GM06990 (cell line): ENCODE results near the gene TARP.
A peak's percentile ranks its signal among the peaks of the same experiment; 100 is the strongest.

Experiments used
- DNase-seq: peaks from one replicate; pipeline ENCODE4 v3.0.0-alpha.2; 2011; ENCODE audit not compliant: insufficient read length; ENCODE audit errors: extremely low read depth
- H3K27me3 ChIP-seq: replicated peaks from 2 replicates; pipeline ENCODE4 v1.6.0; 2011; ENCODE audit warnings: low read length; ENCODE audit not compliant: control insufficient read depth, insufficient read depth
- H3K36me3 ChIP-seq: 2 replicates; pipeline ENCODE4 v1.5.1; 2011; ENCODE audit warnings: low read length; ENCODE audit not compliant: control insufficient read depth, insufficient read depth
- H3K4me3 ChIP-seq: replicated peaks from 2 replicates; pipeline ENCODE4 v1.5.1; 2011; ENCODE audit warnings: low read depth, mild to moderate bottlenecking, control low read depth, low read length
- TF ChIP-seq, protein P1 (sequence below): IDR thresholded peaks from 2 replicates; pipeline ENCODE4 v1.5.1; 2011; ENCODE audit warnings: low read length, control low read depth, mild to moderate bottlenecking, inconsistent platforms; ENCODE audit not compliant: insufficient read depth, poor library complexity, severe bottlenecking

The TARP gene

DNA sequence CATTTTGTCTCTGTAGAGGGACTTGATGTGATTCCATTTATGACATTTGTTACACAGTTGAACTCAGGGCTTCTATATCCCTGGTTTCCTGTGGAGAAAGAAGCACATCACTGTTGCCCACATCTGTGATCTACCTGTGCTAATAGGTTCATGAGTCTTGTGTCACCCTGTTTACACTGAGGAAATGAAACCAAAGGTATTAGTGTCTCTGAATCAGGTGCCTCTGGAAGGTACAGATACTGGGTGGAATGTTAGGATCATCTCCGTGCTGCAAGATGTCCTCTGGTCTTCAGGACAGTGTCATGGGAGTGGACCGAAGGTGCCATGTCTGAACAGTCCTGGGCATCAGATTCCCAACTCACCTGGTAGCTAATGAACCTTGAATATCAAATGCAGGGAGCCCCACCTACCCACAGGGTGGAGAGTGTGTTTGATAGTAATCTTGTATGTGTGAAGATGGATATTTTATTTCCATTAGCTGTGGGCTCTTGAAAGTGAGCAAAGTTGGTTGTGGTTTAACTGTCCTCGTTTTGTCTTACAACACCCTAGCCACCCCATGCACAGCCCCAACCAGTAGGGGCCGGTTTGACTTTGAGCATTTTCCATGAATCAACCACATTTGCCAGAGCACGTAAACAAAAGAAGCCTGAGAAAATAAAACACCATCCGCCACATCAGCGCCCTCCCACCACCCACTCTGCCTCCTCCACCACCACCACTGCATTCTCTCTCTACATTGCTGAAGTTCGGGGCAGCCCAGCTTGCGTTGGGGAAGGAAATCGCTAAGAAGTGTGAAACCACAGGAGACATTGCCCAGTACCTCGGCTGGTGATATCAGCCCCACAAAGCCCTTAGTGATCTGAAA, 40.7 kb downstream of the TARP start:
- peak; percentile 18 for DNase-seq
- Histone ChIP-seq H3K36me3 (no peaks in the 10 kb centered on the region; the same call in 1 of the 2 replicates), H3K27me3 (no peaks in the 10 kb centered on the region), H3K4me3 (no peak overlapping the region)
- TF ChIP-seq, protein P1, sequence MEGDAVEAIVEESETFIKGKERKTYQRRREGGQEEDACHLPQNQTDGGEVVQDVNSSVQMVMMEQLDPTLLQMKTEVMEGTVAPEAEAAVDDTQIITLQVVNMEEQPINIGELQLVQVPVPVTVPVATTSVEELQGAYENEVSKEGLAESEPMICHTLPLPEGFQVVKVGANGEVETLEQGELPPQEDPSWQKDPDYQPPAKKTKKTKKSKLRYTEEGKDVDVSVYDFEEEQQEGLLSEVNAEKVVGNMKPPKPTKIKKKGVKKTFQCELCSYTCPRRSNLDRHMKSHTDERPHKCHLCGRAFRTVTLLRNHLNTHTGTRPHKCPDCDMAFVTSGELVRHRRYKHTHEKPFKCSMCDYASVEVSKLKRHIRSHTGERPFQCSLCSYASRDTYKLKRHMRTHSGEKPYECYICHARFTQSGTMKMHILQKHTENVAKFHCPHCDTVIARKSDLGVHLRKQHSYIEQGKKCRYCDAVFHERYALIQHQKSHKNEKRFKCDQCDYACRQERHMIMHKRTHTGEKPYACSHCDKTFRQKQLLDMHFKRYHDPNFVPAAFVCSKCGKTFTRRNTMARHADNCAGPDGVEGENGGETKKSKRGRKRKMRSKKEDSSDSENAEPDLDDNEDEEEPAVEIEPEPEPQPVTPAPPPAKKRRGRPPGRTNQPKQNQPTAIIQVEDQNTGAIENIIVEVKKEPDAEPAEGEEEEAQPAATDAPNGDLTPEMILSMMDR, result no peak

DNA sequence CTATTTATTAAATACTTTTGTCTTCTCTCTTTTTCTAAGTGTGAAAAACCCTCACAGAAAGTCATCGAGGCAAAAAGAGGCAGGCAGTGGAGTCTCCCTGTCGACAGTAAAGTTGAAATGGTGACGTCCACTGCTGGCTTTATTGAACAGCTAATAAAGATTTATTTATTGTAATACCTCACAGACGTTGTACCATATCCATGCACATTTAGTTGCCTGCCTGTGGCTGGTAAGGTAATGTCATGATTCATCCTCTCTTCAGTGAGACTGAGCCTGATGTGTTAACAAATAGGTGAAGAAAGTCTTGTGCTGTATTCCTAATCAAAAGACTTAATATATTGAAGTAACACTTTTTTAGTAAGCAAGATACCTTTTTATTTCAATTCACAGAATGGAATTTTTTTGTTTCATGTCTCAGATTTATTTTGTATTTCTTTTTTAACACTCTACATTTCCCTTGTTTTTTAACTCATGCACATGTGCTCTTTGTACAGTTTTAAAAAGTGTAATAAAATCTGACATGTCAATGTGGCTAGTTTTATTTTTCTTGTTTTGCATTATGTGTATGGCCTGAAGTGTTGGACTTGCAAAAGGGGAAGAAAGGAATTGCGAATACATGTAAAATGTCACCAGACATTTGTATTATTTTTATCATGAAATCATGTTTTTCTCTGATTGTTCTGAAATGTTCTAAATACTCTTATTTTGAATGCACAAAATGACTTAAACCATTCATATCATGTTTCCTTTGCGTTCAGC, 43.4 kb downstream of the TARP start:
- no peak for DNase-seq
- Histone ChIP-seq H3K36me3 (peaks cover 3% of the 10 kb centered on the region), H3K4me3 (no peak overlapping the region), H3K27me3 (no peaks in the 10 kb centered on the region)
- TF ChIP-seq, protein P1, result no peak

DNA sequence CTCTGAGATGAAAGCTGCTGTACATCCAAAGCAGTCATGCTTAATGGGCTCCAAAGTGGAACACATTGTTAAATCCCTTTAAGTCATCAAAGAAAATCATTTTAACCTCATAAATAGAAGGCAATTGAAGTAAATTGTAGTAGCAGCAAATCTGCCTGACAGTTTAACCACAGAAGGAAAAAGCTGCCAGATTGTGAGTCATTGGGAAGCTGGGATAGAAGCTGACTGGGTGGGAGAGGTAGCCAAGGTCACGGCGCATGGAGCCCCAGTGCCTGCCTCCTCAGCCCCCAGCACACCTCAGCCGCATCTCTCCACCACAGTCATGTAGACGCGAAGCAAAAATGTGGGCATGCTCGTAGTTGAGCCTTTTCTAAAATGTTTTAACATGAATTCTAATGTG, 44.0 kb downstream of the TARP start:
- peaks cover 3% of the 10 kb centered on the region for H3K36me3 ChIP-seq
- H3K27me3 ChIP-seq, result no peaks in the 10 kb centered on the region
- no peak overlapping the region for H3K4me3 ChIP-seq
- TF ChIP-seq, protein P1, result no peak
- DNase-seq, result no peak

DNA sequence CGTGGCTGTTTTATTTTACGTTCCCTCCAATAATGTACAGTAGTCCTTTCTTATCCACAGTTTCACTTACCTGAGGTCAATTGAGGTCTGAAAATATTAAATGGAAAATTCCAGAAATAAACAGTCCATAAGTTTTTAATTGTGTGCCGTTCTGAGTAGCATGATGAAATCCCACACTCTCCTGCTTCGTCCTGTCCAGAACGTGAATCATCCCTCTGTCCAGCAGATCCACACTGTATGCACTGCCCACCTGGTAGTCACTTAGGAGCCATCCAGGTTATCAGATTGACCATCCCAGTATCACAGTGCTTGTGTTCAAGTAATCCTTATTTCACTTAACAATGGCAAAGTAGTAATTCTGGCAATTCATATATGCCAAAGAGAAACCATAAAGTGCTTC, 49.0 kb downstream of the TARP start:
- Histone ChIP-seq H3K36me3 (peaks cover 11% of the 10 kb centered on the region), H3K27me3 (no peaks in the 10 kb centered on the region), H3K4me3 (no peak overlapping the region)
- no peak for DNase-seq
- TF ChIP-seq, protein P1, result no peak

DNA sequence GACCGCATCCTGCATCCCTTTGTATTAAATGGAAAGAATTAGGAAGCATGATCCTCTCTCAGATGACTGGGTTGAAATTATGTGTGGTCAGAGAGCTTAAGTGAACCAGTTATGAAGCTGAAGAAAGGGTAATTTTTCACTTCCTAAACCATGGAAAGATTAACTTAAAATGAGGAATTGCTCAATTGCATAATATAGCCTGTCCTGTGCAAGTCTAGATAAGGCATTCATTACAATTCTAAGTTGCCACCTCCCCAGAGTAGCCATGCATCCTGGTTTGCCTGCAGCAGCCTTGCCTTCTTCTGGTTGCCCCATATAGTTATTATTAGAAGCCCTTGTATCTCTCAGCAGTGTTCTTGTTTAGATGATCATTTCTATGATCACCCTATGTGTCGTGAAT, 50.1 kb downstream of the TARP start:
- no peak overlapping the region for H3K4me3 ChIP-seq
- H3K27me3 ChIP-seq, result no peaks in the 10 kb centered on the region
- TF ChIP-seq, protein P1, result no peak
- DNase-seq, result no peak
- H3K36me3 ChIP-seq, result peaks cover 11% of the 10 kb centered on the region
